SK-N-MC (cell line): ENCODE results near the gene TRA2B.

Experiments
- EZH2 ChIP-seq: fragments of 200-600 bp; sonication (generic); IDR thresholded peaks from one replicate; pipeline ENCODE4 v1.6.1; 2017; ENCODE audit warnings: antibody characterized with exemption
- POLR2AphosphoS5 ChIP-seq: IDR thresholded peaks from 2 replicates; pipeline ENCODE4 v1.6.1; 2012; ENCODE audit warnings: mild to moderate bottlenecking, low read depth, low read length, borderline replicate concordance

DNA sequence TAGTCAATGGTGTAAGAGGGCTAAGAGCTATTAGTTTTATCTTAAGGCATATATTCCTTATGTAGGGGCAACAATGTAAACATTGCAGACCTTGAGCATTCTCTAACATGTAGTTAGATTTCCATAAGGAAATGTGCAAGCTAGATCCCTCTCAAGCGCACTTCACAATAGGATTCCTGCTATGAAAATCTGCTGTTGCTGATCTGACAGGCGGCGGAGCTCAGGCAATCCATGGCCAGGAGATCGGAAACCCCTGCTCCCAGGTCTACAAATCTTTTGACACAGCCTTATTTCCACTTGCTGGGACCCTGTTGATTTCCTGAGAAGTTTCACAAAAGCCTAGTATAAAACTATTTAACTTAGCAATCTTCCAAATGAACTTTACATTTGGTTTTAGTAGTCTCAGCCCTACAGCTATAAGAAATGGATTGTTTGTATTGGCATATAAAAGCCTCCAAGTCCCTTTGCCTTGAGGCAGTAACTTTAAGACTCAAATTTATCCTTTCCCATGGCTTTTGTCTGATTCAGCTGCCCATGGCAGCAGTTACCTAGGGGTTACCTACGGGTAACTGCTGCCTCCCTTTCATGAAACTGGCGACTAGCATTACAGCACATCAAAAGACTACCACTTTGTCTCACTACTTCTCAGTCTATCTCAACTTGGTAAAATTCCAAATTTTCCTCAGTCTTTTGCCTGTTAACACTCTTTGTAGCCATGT, 22.7 kb downstream of the TRA2B start:
- TF ChIP-seq POLR2AphosphoS5 (0 out of 2 replicates have a peak, but pooled peaks have one; percentile 15), EZH2 (no peak)
